GM18858 (cell line): ENCODE measurements around the gene GPS1.

Source experiments
- ATAC-seq: cut with Tn5 transposase; IDR thresholded peaks from one replicate; pipeline ENCODE4 v1.9.1; 2021; ENCODE audit not compliant: unreplicated experiment

Gene GPS1

GRCh38 chr17:82051776-82052637 is at the start of gene GPS1, which contains the start of gene RFNG:
Gene GPS1, plus strand, starts transcription at chr17:82051898. Its CDS starts 34 bp downstream, at chr17:82051932.
Gene RFNG, minus strand, starts transcription at chr17:82051811. Its CDS starts 45 bp downstream, at chr17:82051766.
- ATAC-seq: no peak

- ATAC-seq: no peak
Measured at GRCh38 chr17:82003411-82004381, 48.0 kb upstream of the GPS1 start.

- ATAC-seq: no peak
Measured at GRCh38 chr17:82004517-82005455, 46.9 kb upstream of the GPS1 start.

GRCh38 chr17:82005701-82006348 is 45.9 kb upstream of the GPS1 start:
- no peak for ATAC-seq

GRCh38 chr17:82006468-82007227 is 45.0 kb upstream of the GPS1 start:
- ATAC-seq: no peak

- no peak for ATAC-seq
Measured at GRCh38 chr17:82007228-82007494, 44.5 kb upstream of the GPS1 start.

GRCh38 chr17:82007495-82008257 is 44.0 kb upstream of the GPS1 start:
- ATAC-seq: no peak

GRCh38 chr17:82008258-82008940 is 43.3 kb upstream of the GPS1 start:
- ATAC-seq: no peak

GRCh38 chr17:82008941-82009405 is 42.7 kb upstream of the GPS1 start:
- no peak for ATAC-seq

GRCh38 chr17:82009413-82009812 is 42.3 kb upstream of the GPS1 start:
- no peak for ATAC-seq

GRCh38 chr17:82010575-82011525 is 40.8 kb upstream of the GPS1 start:
- ATAC-seq: no peak

GRCh38 chr17:82011617-82012187 is 40.0 kb upstream of the GPS1 start:
- no peak for ATAC-seq

GRCh38 chr17:82012261-82012639 is 39.4 kb upstream of the GPS1 start:
- no peak for ATAC-seq

GRCh38 chr17:82012640-82013295 is 38.9 kb upstream of the GPS1 start:
- no peak for ATAC-seq

- ATAC-seq: no peak
Measured at GRCh38 chr17:82013341-82013740, 38.4 kb upstream of the GPS1 start.

- no peak for ATAC-seq
Measured at GRCh38 chr17:82013772-82014321, 37.9 kb upstream of the GPS1 start.
